HCT116 (cell line): ENCODE results near the gene MAIP1. TPM values are rescaled to one million over a fixed set of nuclear protein-coding genes. Genes with fewer than 3 reads are reported as not detected.

ENCODE experiments used
- ATAC-seq: fragments of 200-7000 bp; cut with Tn5 transposase; 2 replicates; pipeline ENCODE4 v1.9.1; 2020; ENCODE audit warnings: mild to moderate bottlenecking, moderate library complexity
- BruUV-seq: library from RNA; stranded (reverse); fragments of 400-500 nt; replicated peaks from 2 replicates; lab custom pipeline; 2021; lab: Mats Ljungman, UMichigan
- CTCF ChIA-PET: fragments of 300-600 bp; sonication (Branson Sonifier 250); formaldehyde crosslinking; loops from one replicate; lab custom pipeline; 2021; ENCODE audit warnings: antibody characterized with exemption; lab: Charles Lee
- POLR2A ChIA-PET: fragments of 300-600, 350-600 bp; sonication (Branson Sonifier 250); formaldehyde crosslinking; loops from one replicate; lab custom pipeline; 2021; ENCODE audit warnings: antibody characterized with exemption; lab: Charles Lee
- RAD21 ChIA-PET, 2 experiments: fragments of 300-600 bp; sonication (Branson Sonifier 250); formaldehyde crosslinking; loops; one replicate each; lab custom pipeline; 2023; ENCODE audit warnings: low total read pairs in 2 of 2; ENCODE audit not compliant: uncharacterized antibody in 2 of 2, unreplicated experiment in 2 of 2, low non-redundant PET in 1 of 2; lab: Charles Lee
- DNase-seq: peaks from one replicate; pipeline ENCODE4 v3.0.0-alpha.2; 2010; ENCODE audit warnings: low read depth, low spot score
- H2AFZ ChIP-seq: fragments of 200-600 bp; shearing (Covaris generic), sonication (generic); 2 replicates; pipeline ENCODE4 v1.6.1; 2017; ENCODE audit warnings: low read depth, mixed run types, mixed read lengths, antibody characterized with exemption, low read length; ENCODE audit not compliant: poor library complexity, severe bottlenecking
- H3K27ac ChIP-seq: 2 replicates; pipeline ENCODE4 v1.5.1; 2012; ENCODE audit warnings: low read depth, low read length
- H3K27me3 ChIP-seq: fragments of 200-600 bp; sonication (generic); 2 replicates; pipeline ENCODE4 v1.6.1; 2016; ENCODE audit warnings: mixed run types, low read length, mixed read lengths; ENCODE audit not compliant: insufficient read depth
- H3K36me3 ChIP-seq, 2 experiments: fragments of 200-500 bp in 1 of 2; fragments of 200-600 bp in 1 of 2; sonication (Bioruptor generic) in 1 of 2; sonication (generic) in 1 of 2; 2 replicates each; pipeline versions ENCODE4 v1.5.1 to v1.6.1; 2014 to 2016; ENCODE audit warnings: low read length in 2 of 2, inconsistent platforms in 1 of 2, mixed read lengths in 1 of 2, mixed run types in 1 of 2; ENCODE audit not compliant: insufficient read depth in 2 of 2, control insufficient read depth in 1 of 2
- H3K4me1 ChIP-seq, 2 experiments: fragments of 200-600 bp in 1 of 2; sonication (generic) in 1 of 2; 2 replicates each; pipeline versions ENCODE4 v1.5.1 to v1.6.1; 2012 to 2017; ENCODE audit warnings: low read length in 2 of 2, inconsistent platforms in 1 of 2, mild to moderate bottlenecking in 1 of 2, mixed read lengths in 1 of 2, mixed run types in 1 of 2, moderate library complexity in 1 of 2; ENCODE audit not compliant: insufficient read depth in 2 of 2, control insufficient read depth in 1 of 2
- H3K4me2 ChIP-seq: fragments of 200-600 bp; sonication (generic); 2 replicates; pipeline ENCODE4 v1.6.1; 2017; ENCODE audit warnings: mixed run types, low read length, mixed read lengths
- H3K4me3 ChIP-seq, 2 experiments: fragments of 200-600 bp in 1 of 2; sonication (generic) in 1 of 2; replicated peaks in 1 of 2; 2 replicates each; pipeline ENCODE4 v1.5.1; 2011 to 2016; ENCODE audit warnings: low read length in 2 of 2, control low read depth in 1 of 2, low read depth in 1 of 2, mild to moderate bottlenecking in 1 of 2, mixed read lengths in 1 of 2, mixed run types in 1 of 2
- H3K79me2 ChIP-seq: fragments of 200-600 bp; sonication (generic); 2 replicates; pipeline ENCODE4 v1.6.1; 2017; ENCODE audit warnings: mild to moderate bottlenecking, mixed run types, low read length, moderate library complexity, mixed read lengths; ENCODE audit not compliant: insufficient read depth
- H3K9ac ChIP-seq: fragments of 200-600 bp; sonication (generic); 2 replicates; pipeline ENCODE4 v1.6.1; 2016; ENCODE audit warnings: low read length, mixed read lengths
- H3K9me2 ChIP-seq: fragments of 200-600 bp; sonication (generic), shearing (Covaris generic); 2 replicates; pipeline ENCODE4 v1.6.1; 2017; ENCODE audit warnings: mixed run types, mild to moderate bottlenecking, moderate library complexity; ENCODE audit not compliant: insufficient read depth
- H3K9me3 ChIP-seq, 2 experiments: fragments of 200-500 bp in 1 of 2; fragments of 200-600 bp in 1 of 2; sonication (Bioruptor generic) in 1 of 2; sonication (generic) in 1 of 2; 2 replicates each; pipeline ENCODE4 v1.6.1; 2014 to 2017; ENCODE audit warnings: low read length in 2 of 2, mixed read lengths in 2 of 2, inconsistent platforms in 1 of 2, low read depth in 1 of 2, mild to moderate bottlenecking in 1 of 2, mixed run types in 1 of 2, moderate library complexity in 1 of 2; ENCODE audit not compliant: control insufficient read depth in 1 of 2, insufficient read depth in 1 of 2
- H4K20me1 ChIP-seq: fragments of 200-600 bp; sonication (generic), shearing (Covaris generic); 2 replicates; pipeline ENCODE4 v1.6.1; 2017; ENCODE audit warnings: mixed run types, mild to moderate bottlenecking, moderate library complexity; ENCODE audit not compliant: insufficient read depth
- ATF3 ChIP-seq: IDR thresholded peaks from 2 replicates; pipeline ENCODE4 v1.6.1; 2012
- CEBPB ChIP-seq: IDR thresholded peaks from 2 replicates; pipeline ENCODE4 v1.6.1; 2012; ENCODE audit warnings: low read depth
- CTCF ChIP-seq, 3 experiments: fragments of 200-600 bp in 1 of 3; sonication (generic) in 1 of 3; IDR thresholded peaks in 2 of 3; conservative IDR thresholded peaks in 1 of 3; 2 replicates each; pipeline ENCODE4 v1.5.1; 2012 to 2017; ENCODE audit warnings: low read depth in 2 of 3, low read length in 2 of 3, antibody characterized with exemption in 1 of 3, borderline replicate concordance in 1 of 3, control low read depth in 1 of 3, mild to moderate bottlenecking in 1 of 3, mixed read lengths in 1 of 3, mixed run types in 1 of 3, moderate library complexity in 1 of 3; ENCODE audit not compliant: insufficient read depth in 1 of 3
- EGR1 ChIP-seq: IDR thresholded peaks from 2 replicates; pipeline ENCODE4 v1.6.1; 2012; ENCODE audit warnings: low read depth
- EZH2 ChIP-seq: fragments of 200-600 bp; sonication (generic); IDR thresholded peaks from 2 replicates; pipeline ENCODE4 v1.6.1; 2017; ENCODE audit warnings: antibody characterized with exemption, mixed run types
- FOSL1 ChIP-seq: IDR thresholded peaks from 2 replicates; pipeline ENCODE4 v1.6.1; 2012; ENCODE audit warnings: low read depth
- JUND ChIP-seq: IDR thresholded peaks from 2 replicates; pipeline ENCODE4 v1.6.1; 2012
- MAX ChIP-seq: IDR thresholded peaks from 2 replicates; pipeline ENCODE4 v1.6.1; 2012
- POLR2AphosphoS5 ChIP-seq: IDR thresholded peaks from 2 replicates; pipeline ENCODE4 v1.6.1; 2011; ENCODE audit warnings: mild to moderate bottlenecking, low read depth, low read length, moderate library complexity
- RAD21 ChIP-seq: IDR thresholded peaks from 2 replicates; pipeline ENCODE4 v1.6.1; 2012; ENCODE audit warnings: low read depth, mild to moderate bottlenecking
- SIN3A ChIP-seq: IDR thresholded peaks from 2 replicates; pipeline ENCODE4 v1.6.1; 2012; ENCODE audit warnings: low read depth
- SRF ChIP-seq: IDR thresholded peaks from 2 replicates; pipeline ENCODE4 v1.6.1; 2012; ENCODE audit warnings: low read depth
- TCF7L2 ChIP-seq: IDR thresholded peaks from 2 replicates; pipeline ENCODE4 v1.7.0; 2011; ENCODE audit warnings: borderline replicate concordance, inconsistent platforms; ENCODE audit not compliant: insufficient read depth, insufficient read length; ENCODE audit errors: extremely low read depth
- YY1 ChIP-seq: IDR thresholded peaks from 2 replicates; pipeline ENCODE4 v1.6.1; 2011; ENCODE audit warnings: low read length, low read depth, moderate library complexity, mild to moderate bottlenecking; ENCODE audit not compliant: insufficient replicate concordance; ENCODE audit errors: extremely low read depth
- ZBTB33 ChIP-seq: IDR thresholded peaks from 2 replicates; pipeline ENCODE4 v1.6.1; 2011; ENCODE audit warnings: mild to moderate bottlenecking, low read length, moderate library complexity; ENCODE audit not compliant: insufficient replicate concordance; ENCODE audit errors: extremely low read depth
- ZFX ChIP-seq: fragments of 450-650 bp; IDR thresholded peaks from 2 replicates; pipeline ENCODE4 v1.6.1; 2017
- ZNF274 ChIP-seq: fragments of 200-500 bp; sonication (Bioruptor generic); IDR thresholded peaks from 2 replicates; pipeline ENCODE4 v1.6.1; 2014; ENCODE audit warnings: mild to moderate bottlenecking, low read depth, low read length, inconsistent platforms
- intact Hi-C: fragments of 100-400 bp; cut with micrococcal nuclease; formaldehyde crosslinking; loops from 2 replicates; pipeline ENCODE4 v1.10.0; 2022
- total RNA-seq: library from RNA; stranded (reverse); gene quantifications from one replicate; pipeline ENCODE4 v1.2.1, GENCODE V29; 2021; ENCODE audit not compliant: unreplicated experiment

Gene MAIP1
- total RNA-seq, 1 experiment from 2014 or later = 32.5 TPM

GRCh38 chr2:200000444-200001163 lies 45.2 kb downstream of the MAIP1 start:
- TF ChIP-seq RAD21 (no peak), EGR1 (no peak), SIN3A (no peak), SRF (no peak), CTCF (IDR thresholded peaks at IDR 0.05 in 2 of 3, conservative IDR thresholded peaks at IDR 0.05 in 1 of 3; ENCODE audit: borderline replicate concordance in 1 of 3, insufficient read depth in 1 of 3, low read depth in 2 of 3, low read length in 2 of 3) (no peak), ZNF274 (no peak), YY1 (no peak), ZFX (no peak), MAX (no peak), TCF7L2 (no peak), ATF3 (no peak), JUND (no peak), EZH2 (no peak), CEBPB (no peak), POLR2AphosphoS5 (no peak), FOSL1 (no peak), ZBTB33 (no peak)
- TF ChIP-seq, all 23 proteins: peak for 0
- Histone ChIP-seq H4K20me1 (no peaks in the 10 kb centered on the region), H3K9ac (no peak overlapping the region), H3K27me3 (no peaks in the 10 kb centered on the region), H3K9me2 (no peaks in the 10 kb centered on the region), H3K9me3 (no peaks in the 10 kb centered on the region), H3K27ac (no peak overlapping the region), H3K4me1 (peaks cover 0 to 5% of the 10 kb centered on the region in 2 experiments; a peak in 1 of 4 replicates), H3K4me3 (no peak overlapping the region), H2AFZ (no peak overlapping the region), H3K36me3 (no peaks in the 10 kb centered on the region), H3K4me2 (no peak overlapping the region), H3K79me2 (no peaks in the 10 kb centered on the region)
- CTCF ChIA-PET = interaction anchor here (1.5 kb wide), 1 partner anchor 16 kb away, joined by 3 read pairs; no protein-coding TSS in a partner anchor
- DNase-seq = no peak
- RAD21 ChIA-PET = no interaction called here
- BruUV-seq = no TSS peak
- POLR2A ChIA-PET = no interaction called here
- intact Hi-C loops = no loop called here
- ATAC-seq = no peak
